Measurements from ENCODE around the gene MAGEC2. TPM values are rescaled to one million over a fixed set of nuclear protein-coding genes. Genes with fewer than 3 reads are reported as not detected.

MAGEC2 gene
- total and polyA plus RNA-seq, 2 donors from 2014 or later = not detected

DNA sequence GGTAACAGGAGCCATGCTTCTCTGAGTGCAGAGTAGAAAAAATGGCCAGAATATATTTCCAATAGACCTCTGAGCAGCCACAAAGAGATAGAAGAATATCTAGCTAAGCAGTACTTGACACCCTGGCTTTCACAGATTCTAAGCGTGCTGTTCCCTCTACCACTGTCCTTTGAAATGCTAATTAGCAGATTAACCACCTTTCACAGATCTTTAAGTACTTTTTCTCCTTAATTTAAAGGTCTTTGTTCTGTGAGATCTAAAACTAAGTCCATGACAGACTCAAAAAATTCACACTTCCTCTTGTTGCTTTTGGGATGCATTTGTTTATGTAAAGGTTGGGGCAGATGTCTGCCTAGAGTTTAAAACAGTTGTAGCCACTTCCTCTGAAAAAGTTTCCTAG lies 28.3 kb upstream of the MAGEC2 start:
- Histone ChIP-seq H3K36me3 (ENCODE audit: control insufficient read depth in 2 of 3, insufficient read depth in 3 of 3, low read length in 3 of 3) (no peaks in the 10 kb centered on the region), H3K9ac (ENCODE audit: low read length in 3 of 3) (no peak overlapping the region), H3K27ac (ENCODE audit: low read depth in 2 of 2, low read length in 2 of 2) (no peak overlapping the region), H3K9me3 (ENCODE audit: control insufficient read depth in 2 of 3, insufficient read depth in 1 of 3, low read length in 3 of 3) (no peaks in the 10 kb centered on the region), H3K4me3 (ENCODE audit: low read length in 3 of 3) (no peak overlapping the region), H3K4me1 (ENCODE audit: control insufficient read depth in 2 of 3, insufficient read depth in 2 of 3, low read depth in 1 of 3, low read length in 3 of 3) (no peaks in the 10 kb centered on the region), H3K27me3 (ENCODE audit: control insufficient read depth, insufficient read depth, low read length) (no peaks in the 10 kb centered on the region)
- intact Hi-C loops (cut with DNase I) = no loop called here
- DNase-seq (no peak), FAIRE-seq (no peak)
- TF ChIP-seq, protein P1, sequence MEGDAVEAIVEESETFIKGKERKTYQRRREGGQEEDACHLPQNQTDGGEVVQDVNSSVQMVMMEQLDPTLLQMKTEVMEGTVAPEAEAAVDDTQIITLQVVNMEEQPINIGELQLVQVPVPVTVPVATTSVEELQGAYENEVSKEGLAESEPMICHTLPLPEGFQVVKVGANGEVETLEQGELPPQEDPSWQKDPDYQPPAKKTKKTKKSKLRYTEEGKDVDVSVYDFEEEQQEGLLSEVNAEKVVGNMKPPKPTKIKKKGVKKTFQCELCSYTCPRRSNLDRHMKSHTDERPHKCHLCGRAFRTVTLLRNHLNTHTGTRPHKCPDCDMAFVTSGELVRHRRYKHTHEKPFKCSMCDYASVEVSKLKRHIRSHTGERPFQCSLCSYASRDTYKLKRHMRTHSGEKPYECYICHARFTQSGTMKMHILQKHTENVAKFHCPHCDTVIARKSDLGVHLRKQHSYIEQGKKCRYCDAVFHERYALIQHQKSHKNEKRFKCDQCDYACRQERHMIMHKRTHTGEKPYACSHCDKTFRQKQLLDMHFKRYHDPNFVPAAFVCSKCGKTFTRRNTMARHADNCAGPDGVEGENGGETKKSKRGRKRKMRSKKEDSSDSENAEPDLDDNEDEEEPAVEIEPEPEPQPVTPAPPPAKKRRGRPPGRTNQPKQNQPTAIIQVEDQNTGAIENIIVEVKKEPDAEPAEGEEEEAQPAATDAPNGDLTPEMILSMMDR (IDR thresholded peaks at IDR 0.05; ENCODE audit: borderline replicate concordance, extremely low read depth, insufficient read depth) = no peak

DNA sequence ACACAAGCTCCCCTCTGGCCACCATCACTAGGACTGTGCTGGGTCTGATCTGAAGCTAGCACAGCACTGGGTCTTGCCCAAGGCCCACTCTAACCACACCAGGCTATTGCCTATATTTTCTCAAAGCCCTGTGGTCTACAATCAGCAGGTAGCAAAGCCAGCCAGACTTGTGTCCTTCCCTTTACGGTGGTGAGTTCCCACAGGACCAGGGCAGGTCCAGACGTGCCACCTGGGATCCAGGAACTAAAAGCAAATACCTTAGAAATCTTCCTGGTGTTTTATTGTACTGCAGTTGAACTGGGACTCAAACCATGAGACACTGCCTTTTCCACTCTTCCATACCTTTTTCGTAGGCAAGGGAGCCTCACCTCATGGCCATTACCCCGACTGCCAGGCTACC lies 9.0 kb upstream of the MAGEC2 start:
- FAIRE-seq (no peak), DNase-seq (no peak)
- no peaks in the 10 kb centered on the region for H3K27me3 ChIP-seq (ENCODE audit: control insufficient read depth, insufficient read depth, low read length)
- TF ChIP-seq, protein P1 (IDR thresholded peaks at IDR 0.05; ENCODE audit: borderline replicate concordance, extremely low read depth, insufficient read depth) = no peak
- no peaks in the 10 kb centered on the region for H3K36me3 ChIP-seq (ENCODE audit: control insufficient read depth in 2 of 3, insufficient read depth in 3 of 3, low read length in 3 of 3)
- intact Hi-C loops (cut with DNase I) = no loop called here
- no peak overlapping the region for H3K9ac ChIP-seq (ENCODE audit: low read length in 3 of 3)
- no peak overlapping the region for H3K27ac ChIP-seq (ENCODE audit: low read depth in 2 of 2, low read length in 2 of 2)
- no peak overlapping the region for H3K4me3 ChIP-seq (ENCODE audit: low read length in 3 of 3)
- H3K4me1 ChIP-seq (ENCODE audit: control insufficient read depth in 2 of 3, insufficient read depth in 2 of 3, low read depth in 1 of 3, low read length in 3 of 3) = no peaks in the 10 kb centered on the region
- H3K9me3 ChIP-seq (ENCODE audit: control insufficient read depth in 2 of 3, insufficient read depth in 1 of 3, low read length in 3 of 3) = no peaks in the 10 kb centered on the region

DNA sequence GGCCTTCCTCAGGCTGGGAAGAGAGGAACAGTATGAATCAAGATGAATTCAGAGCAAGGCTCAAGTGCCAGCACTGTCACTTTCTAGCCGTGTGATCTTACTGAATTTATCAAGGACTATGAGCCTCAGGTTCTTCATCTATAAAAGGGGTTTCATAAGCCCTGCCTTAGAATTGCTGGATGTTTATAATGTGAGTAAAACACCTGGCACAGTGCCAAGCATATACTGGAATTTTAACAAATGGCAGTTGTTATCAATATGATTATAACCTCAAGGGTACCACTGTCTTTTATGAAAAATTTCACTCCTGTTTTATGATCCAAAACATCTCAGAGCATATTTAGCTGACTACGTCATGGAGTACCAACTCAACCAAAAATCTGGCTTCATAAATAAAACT lies 4.0 kb downstream of the MAGEC2 start:
- Histone ChIP-seq H3K9ac (ENCODE audit: low read length in 3 of 3) (no peak overlapping the region), H3K4me1 (ENCODE audit: control insufficient read depth in 2 of 3, insufficient read depth in 2 of 3, low read depth in 1 of 3, low read length in 3 of 3) (no peaks in the 10 kb centered on the region), H3K36me3 (ENCODE audit: control insufficient read depth in 2 of 3, insufficient read depth in 3 of 3, low read length in 3 of 3) (no peaks in the 10 kb centered on the region), H3K4me3 (ENCODE audit: low read length in 3 of 3) (no peak overlapping the region), H3K9me3 (ENCODE audit: control insufficient read depth in 2 of 3, insufficient read depth in 1 of 3, low read length in 3 of 3) (no peaks in the 10 kb centered on the region), H3K27me3 (ENCODE audit: control insufficient read depth, insufficient read depth, low read length) (no peaks in the 10 kb centered on the region), H3K27ac (ENCODE audit: low read depth in 2 of 2, low read length in 2 of 2) (no peak overlapping the region)
- DNase-seq = no peak
- FAIRE-seq = no peak
- TF ChIP-seq, protein P1 (IDR thresholded peaks at IDR 0.05; ENCODE audit: borderline replicate concordance, extremely low read depth, insufficient read depth) = no peak
- intact Hi-C loops (cut with DNase I) = no loop called here

DNA sequence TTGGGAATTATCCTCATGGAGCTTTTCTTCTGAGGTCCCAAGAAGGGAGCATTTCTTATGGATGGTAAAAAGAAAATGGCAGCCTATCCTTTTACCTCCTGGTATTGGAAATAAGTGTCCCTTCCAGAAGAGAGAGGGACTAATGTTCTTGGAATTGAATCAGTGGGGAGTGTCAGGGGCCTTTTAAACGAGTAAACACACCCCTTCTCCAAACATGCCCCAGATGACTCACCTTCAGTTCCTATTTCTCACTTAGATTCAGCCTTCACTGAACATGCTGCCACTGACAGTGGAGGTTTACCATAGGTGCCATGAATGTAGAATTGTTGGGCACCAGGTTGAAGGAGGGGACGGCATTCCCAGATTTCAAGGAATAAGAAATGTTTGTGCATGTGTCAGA lies 19.0 kb downstream of the MAGEC2 start:
- intact Hi-C loops (cut with DNase I) = no loop called here
- TF ChIP-seq, protein P1 (IDR thresholded peaks at IDR 0.05; ENCODE audit: borderline replicate concordance, extremely low read depth, insufficient read depth) = no peak
- Histone ChIP-seq H3K9ac (ENCODE audit: low read length in 3 of 3) (no peak overlapping the region), H3K36me3 (ENCODE audit: control insufficient read depth in 2 of 3, insufficient read depth in 3 of 3, low read length in 3 of 3) (no peaks in the 10 kb centered on the region), H3K27ac (ENCODE audit: low read depth in 2 of 2, low read length in 2 of 2) (no peak overlapping the region), H3K27me3 (ENCODE audit: control insufficient read depth, insufficient read depth, low read length) (no peaks in the 10 kb centered on the region), H3K9me3 (ENCODE audit: control insufficient read depth in 2 of 3, insufficient read depth in 1 of 3, low read length in 3 of 3) (no peaks in the 10 kb centered on the region), H3K4me1 (ENCODE audit: control insufficient read depth in 2 of 3, insufficient read depth in 2 of 3, low read depth in 1 of 3, low read length in 3 of 3) (no peaks in the 10 kb centered on the region), H3K4me3 (ENCODE audit: low read length in 3 of 3) (no peak overlapping the region)
- no peak for FAIRE-seq
- no peak for DNase-seq
